22Rv1 (cell line): ENCODE data around the gene SP140.

Experiments used
- CTCF ChIP-seq: fragments of 450-650 bp; IDR thresholded peaks from 2 replicates; pipeline ENCODE4 v1.5.1; 2017; ENCODE audit warnings: mild to moderate bottlenecking
- ZFX ChIP-seq: fragments of 450-650 bp; IDR thresholded peaks from 2 replicates; pipeline ENCODE4 v1.6.1; 2017; ENCODE audit warnings: antibody characterized with exemption, borderline replicate concordance

- TF ChIP-seq CTCF = no peak
- no peak for TF ChIP-seq ZFX
Observed at GRCh38 chr2:230327418-230328154, 102.0 kb downstream of the SP140 start.
